HG03066 (cell line): ENCODE data around the gene CNPPD1.

Source experiments
- ATAC-seq: cut with Tn5 transposase; IDR thresholded peaks from one replicate; pipeline ENCODE4 v1.9.1; 2021; ENCODE audit warnings: low read depth; ENCODE audit not compliant: unreplicated experiment

CNPPD1 gene

DNA sequence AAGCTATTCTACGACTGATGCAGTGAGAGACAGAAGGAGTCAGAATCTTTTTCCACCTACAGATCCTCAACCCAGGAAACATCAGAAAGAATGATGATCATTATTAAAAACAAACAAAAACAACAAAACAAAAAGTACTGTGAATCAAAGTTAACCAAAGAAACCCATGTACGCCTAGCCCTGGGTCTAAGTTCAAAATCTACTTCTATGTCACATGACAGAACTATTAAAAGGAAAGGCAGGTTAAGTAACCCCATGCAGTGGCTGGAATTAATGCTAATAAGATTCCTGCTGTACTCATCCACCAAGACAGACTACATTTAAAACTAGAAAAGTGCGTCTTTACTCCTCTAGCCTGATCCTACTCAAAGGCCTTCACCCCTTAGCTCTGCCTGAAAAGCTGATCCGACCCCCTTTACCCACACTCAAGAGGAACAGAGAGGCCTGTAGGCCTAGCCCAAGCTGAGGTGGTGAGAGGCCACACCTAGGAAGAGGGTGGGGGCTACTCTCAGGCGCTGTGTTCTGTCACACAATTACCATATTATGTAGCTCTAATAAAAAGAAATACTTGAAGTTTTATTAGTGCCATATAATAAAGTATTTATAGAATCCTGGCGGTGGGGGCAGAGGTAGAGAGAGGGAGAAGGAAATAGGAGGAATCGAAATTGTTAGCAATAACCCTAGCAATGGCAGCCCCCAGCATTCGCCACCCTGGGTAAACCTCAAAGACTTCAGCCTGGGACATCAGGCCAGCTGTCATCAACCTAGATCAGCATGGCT, 53.2 kb downstream of the CNPPD1 start:
- ATAC-seq = no peak

DNA sequence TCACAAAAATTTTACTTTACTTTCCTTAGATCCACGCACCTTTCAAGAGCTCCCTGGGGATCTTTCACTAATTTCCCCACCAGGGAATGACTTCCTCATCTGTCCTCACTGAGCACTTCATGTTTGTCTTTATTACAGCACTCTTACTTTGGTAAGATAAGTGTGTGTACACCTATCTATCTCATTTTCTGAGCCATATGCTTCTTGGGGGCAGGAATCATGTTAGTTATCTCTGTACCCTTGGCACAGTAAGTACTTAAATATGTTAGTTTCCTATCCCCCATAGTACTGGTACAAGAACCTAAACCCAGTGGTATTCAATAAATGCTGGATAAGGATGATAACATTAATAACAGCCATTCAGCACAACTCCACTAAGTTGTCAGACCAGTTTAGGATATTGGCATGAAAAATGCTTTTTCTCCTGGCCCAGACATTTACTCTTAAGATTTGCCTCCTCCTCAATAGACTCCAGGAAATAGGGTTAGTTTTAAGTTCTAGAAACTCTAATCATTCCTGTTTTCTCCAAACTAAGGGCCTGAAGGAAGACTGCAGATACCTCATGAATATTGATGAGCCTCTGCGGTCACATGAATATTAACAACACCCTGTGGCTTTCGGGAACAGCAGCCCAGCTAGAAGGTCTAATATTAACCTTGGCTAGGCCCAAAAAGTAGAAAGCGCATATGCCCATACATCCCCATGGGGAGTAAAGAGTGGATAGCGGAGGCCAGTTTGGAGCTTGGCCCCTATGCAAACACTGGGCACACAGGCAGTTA, 54.3 kb downstream of the CNPPD1 start:
- no peak for ATAC-seq
